ENCODE measurements around the gene TNFRSF4.

Gene TNFRSF4

DNA sequence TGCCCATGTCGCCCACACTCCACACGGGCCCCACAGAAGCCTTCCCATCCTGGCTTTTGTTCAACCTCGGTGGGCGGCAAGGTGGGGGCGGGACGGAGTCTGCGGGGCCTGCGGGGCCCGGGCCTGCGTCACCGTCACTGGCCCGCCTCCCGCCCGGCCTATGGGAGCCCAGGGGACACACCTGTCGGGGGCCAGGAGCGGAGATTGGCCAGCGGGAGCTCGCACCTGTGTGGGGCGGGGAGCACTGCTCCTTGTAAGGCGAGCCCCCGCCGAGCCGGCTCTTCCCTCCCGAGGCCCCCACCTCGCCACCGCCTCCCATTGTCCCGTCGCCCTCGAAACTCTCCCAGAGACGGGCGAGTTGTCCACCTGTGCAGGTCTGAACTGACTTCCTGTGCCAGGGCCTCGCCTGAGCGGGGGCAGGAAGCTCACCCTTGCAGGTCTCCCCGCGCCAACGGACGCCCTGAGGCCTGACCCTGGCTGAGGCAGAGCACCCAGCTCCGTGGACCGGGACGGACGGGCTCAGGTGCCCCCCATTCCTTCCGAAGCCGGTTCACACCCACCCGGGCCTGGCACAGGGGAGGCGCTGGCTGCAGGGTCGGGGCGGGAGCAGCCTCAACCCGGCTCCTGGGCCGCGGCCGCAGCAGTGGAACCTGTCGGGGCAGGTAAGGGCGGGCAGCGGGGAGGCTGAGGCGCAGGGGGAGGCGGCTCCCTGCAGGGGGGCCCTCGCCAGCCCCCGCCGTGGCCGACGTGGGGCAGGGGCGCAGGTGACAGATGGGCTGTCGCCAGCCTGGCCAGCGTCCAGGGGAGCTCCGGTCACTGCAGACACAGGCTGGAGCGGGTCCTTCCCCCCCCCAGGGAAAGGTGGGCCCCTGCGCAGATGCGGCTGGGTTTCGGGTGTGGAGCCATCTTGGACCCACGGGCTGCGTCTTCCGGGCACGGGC, 51.1 kb downstream of the TNFRSF4 start:
- in situ Hi-C loops (cut with HindIII; ENCODE audit: low sequenced_read_pairs), result no loop called here
- H3K4me3 ChIP-seq (ENCODE audit: low read depth, low read length), result no peak overlapping the region
- DNase-seq (ENCODE audit: low read depth, low spot score), result no peak
- TF ChIP-seq, protein P1, sequence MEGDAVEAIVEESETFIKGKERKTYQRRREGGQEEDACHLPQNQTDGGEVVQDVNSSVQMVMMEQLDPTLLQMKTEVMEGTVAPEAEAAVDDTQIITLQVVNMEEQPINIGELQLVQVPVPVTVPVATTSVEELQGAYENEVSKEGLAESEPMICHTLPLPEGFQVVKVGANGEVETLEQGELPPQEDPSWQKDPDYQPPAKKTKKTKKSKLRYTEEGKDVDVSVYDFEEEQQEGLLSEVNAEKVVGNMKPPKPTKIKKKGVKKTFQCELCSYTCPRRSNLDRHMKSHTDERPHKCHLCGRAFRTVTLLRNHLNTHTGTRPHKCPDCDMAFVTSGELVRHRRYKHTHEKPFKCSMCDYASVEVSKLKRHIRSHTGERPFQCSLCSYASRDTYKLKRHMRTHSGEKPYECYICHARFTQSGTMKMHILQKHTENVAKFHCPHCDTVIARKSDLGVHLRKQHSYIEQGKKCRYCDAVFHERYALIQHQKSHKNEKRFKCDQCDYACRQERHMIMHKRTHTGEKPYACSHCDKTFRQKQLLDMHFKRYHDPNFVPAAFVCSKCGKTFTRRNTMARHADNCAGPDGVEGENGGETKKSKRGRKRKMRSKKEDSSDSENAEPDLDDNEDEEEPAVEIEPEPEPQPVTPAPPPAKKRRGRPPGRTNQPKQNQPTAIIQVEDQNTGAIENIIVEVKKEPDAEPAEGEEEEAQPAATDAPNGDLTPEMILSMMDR (IDR thresholded peaks at IDR 0.05; ENCODE audit: low read depth, low read length), result no peak

DNA sequence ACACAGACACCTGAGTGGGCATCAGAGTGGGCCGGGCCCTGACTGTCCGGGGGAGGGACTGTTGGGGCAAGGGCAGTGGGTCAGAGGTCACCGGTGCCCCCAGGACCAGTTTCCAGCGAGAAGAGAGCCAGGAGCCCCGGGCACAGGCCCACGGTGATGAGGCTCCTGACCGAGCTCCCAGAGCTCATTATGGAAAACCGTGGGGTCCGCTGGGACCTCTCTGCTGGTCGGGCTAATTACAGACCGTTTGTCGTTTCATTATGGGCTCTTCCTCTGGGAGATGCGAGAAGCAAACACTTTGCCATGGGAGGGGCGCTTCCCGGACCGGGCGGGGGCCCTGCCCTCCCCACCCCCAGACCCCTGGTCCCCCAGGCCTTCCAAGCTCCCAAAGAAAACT, 52.3 kb downstream of the TNFRSF4 start:
- H3K4me3 ChIP-seq (ENCODE audit: low read depth, low read length), result no peak overlapping the region
- TF ChIP-seq, protein P1 (IDR thresholded peaks at IDR 0.05; ENCODE audit: low read depth, low read length), result no peak
- DNase-seq (ENCODE audit: low read depth, low spot score), result no peak
- in situ Hi-C loops (cut with HindIII; ENCODE audit: low sequenced_read_pairs), result no loop called here

Measured in astrocyte of the spinal cord (primary cell).